Colonic mucosa (tissue), 4 donors: ENCODE results near the gene FASTK. TPM values are rescaled to one million over a fixed set of nuclear protein-coding genes. Genes with fewer than 3 reads are reported as not detected.

Experiments
- DNase-seq: peaks from one replicate; pipeline ENCODE4 v3.0.0-alpha.2; 2020
- H3K27ac ChIP-seq: fragments of 200-600 bp; one replicate; pipeline ENCODE4 v1.8.0; 2021
- H3K27me3 ChIP-seq: fragments of 200-600 bp; one replicate; pipeline ENCODE4 v1.8.0; 2021
- H3K36me3 ChIP-seq: fragments of 200-600 bp; one replicate; pipeline ENCODE4 v1.8.0; 2021
- H3K4me1 ChIP-seq: fragments of 200-600 bp; one replicate; pipeline ENCODE4 v1.8.0; 2021; ENCODE audit warnings: mild to moderate bottlenecking
- H3K4me3 ChIP-seq: fragments of 200-600 bp; one replicate; pipeline ENCODE4 v1.8.0; 2021
- H3K9ac ChIP-seq, 2 donors: one replicate each; pipeline ENCODE4 v1.7.0; 2013; ENCODE audit warnings: control low read depth in 2 of 2, low read depth in 2 of 2, low read length in 2 of 2
- H3K9me3 ChIP-seq: fragments of 200-600 bp; one replicate; pipeline ENCODE4 v1.8.0; 2021
- intact Hi-C: fragments of 100-400 bp; cut with DNase I; formaldehyde crosslinking; loops from one replicate; pipeline ENCODE4 v1.14.1; 2022
- total RNA-seq, 2 donors: library from RNA; stranded (reverse); fragmentation: NEBNext Ultra II Directional in 1 of 2; extraction: Animal tissue kit (Norgen Biotek cat#: 25700) in 1 of 2; gene quantifications; one replicate each; pipeline ENCODE4 v1.2.1, GENCODE V29; 2021
- TF ChIP-seq, protein P1 (sequence below): fragments of 200-600 bp; IDR thresholded peaks from one replicate; pipeline ENCODE4 v1.8.0; 2022; ENCODE audit warnings: antibody characterized with exemption, mild to moderate bottlenecking
- donor health status: healthy.
- donor health status: DM: no; HTN: no; CAD: no.
- donor health status: DM: no; HTN: no; CAD: no.

The FASTK gene
- total RNA-seq, 2 donors from 2014 or later: 67.0 to 149 TPM

- Histone ChIP-seq H3K27ac (no peak overlapping the region), H3K36me3 (peaks cover 12% of the 10 kb centered on the region), H3K4me3 (no peak overlapping the region), H3K4me1 (peaks cover 22% of the 10 kb centered on the region), H3K27me3 (no peaks in the 10 kb centered on the region), H3K9ac (peak overlapping the region in 1 of 2 donors; percentile 21), H3K9me3 (no peaks in the 10 kb centered on the region)
- intact Hi-C loops: no loop called here
- TF ChIP-seq, protein P1, sequence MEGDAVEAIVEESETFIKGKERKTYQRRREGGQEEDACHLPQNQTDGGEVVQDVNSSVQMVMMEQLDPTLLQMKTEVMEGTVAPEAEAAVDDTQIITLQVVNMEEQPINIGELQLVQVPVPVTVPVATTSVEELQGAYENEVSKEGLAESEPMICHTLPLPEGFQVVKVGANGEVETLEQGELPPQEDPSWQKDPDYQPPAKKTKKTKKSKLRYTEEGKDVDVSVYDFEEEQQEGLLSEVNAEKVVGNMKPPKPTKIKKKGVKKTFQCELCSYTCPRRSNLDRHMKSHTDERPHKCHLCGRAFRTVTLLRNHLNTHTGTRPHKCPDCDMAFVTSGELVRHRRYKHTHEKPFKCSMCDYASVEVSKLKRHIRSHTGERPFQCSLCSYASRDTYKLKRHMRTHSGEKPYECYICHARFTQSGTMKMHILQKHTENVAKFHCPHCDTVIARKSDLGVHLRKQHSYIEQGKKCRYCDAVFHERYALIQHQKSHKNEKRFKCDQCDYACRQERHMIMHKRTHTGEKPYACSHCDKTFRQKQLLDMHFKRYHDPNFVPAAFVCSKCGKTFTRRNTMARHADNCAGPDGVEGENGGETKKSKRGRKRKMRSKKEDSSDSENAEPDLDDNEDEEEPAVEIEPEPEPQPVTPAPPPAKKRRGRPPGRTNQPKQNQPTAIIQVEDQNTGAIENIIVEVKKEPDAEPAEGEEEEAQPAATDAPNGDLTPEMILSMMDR: no peak
- DNase-seq: no peak
Measured at GRCh38 chr7:151078233-151079040, 2.2 kb downstream of the FASTK start.

- Histone ChIP-seq H3K27me3 (no peaks in the 10 kb centered on the region), H3K4me3 (no peak overlapping the region), H3K4me1 (peaks cover 22% of the 10 kb centered on the region), H3K27ac (no peak overlapping the region), H3K9me3 (no peaks in the 10 kb centered on the region), H3K9ac (no peak overlapping the region), H3K36me3 (peaks cover 13% of the 10 kb centered on the region)
- TF ChIP-seq, protein P1: no peak
- intact Hi-C loops: no loop called here
- no peak for DNase-seq
Measured at GRCh38 chr7:151077705-151078232, 2.8 kb downstream of the FASTK start.

GRCh38 chr7:151076863-151077704 is 3.5 kb downstream of the FASTK start:
- no peak overlapping the region for H3K27ac ChIP-seq
- TF ChIP-seq, protein P1: no peak
- H3K36me3 ChIP-seq: peaks cover 13% of the 10 kb centered on the region

DNA sequence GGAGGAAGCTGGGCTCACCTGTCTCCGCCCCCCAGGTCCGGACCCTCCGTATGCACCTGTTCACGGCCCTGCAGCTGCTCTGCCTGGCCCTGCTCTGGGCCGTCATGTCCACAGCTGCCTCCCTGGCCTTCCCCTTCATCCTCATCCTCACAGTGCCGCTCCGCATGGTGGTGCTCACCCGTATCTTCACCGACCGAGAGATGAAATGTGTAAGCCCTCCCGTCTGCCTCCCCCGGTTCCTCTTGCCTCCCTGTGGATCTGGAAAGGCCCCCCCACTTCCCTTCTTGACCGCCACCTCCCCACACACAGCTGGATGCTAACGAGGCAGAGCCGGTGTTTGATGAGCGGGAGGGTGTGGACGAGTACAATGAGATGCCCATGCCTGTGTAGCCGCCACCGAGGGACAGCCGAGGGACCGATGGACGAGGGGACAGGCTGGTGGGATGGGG is 4.6 kb downstream of the FASTK start:
- Histone ChIP-seq H3K9ac (no peak overlapping the region), H3K4me3 (no peak overlapping the region), H3K27me3 (no peaks in the 10 kb centered on the region), H3K4me1 (peaks cover 6% of the 10 kb centered on the region), H3K9me3 (no peaks in the 10 kb centered on the region), H3K27ac (no peak overlapping the region), H3K36me3 (peaks cover 16% of the 10 kb centered on the region)
- DNase-seq: no peak
- TF ChIP-seq, protein P1: no peak
- intact Hi-C loops: no loop called here

More at GRCh38 chr7:151076863-151077704, 3.5 kb downstream of the FASTK start:
- Histone ChIP-seq H3K4me1 (peaks cover 17% of the 10 kb centered on the region), H3K27me3 (no peaks in the 10 kb centered on the region), H3K4me3 (no peak overlapping the region), H3K9ac (no peak overlapping the region), H3K9me3 (no peaks in the 10 kb centered on the region)
- intact Hi-C loops: no loop called here
- no peak for DNase-seq

DNA sequence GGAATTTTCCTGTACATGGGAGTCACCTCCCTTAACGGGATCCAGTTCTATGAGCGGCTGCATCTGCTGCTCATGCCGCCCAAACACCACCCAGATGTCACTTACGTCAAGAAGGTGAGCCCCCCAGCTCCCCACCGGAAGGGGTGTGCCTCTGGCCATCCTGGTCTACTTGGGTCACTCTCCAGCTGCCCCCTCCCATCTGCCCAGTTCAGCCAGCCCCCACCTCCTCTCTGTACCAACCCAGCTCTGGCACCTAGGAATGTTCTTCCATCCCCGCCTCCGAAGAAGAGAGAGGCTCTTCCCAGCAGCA is 5.0 kb downstream of the FASTK start:
- H3K4me3 ChIP-seq: no peak overlapping the region
- intact Hi-C loops: no loop called here
- peaks cover 19% of the 10 kb centered on the region for H3K36me3 ChIP-seq
- no peak overlapping the region for H3K9ac ChIP-seq
- no peak for DNase-seq
- H3K9me3 ChIP-seq: no peaks in the 10 kb centered on the region
- H3K27ac ChIP-seq: no peak overlapping the region
- H3K27me3 ChIP-seq: no peaks in the 10 kb centered on the region
- peaks cover 5% of the 10 kb centered on the region for H3K4me1 ChIP-seq
- TF ChIP-seq, protein P1: no peak
